Neural cell (in vitro differentiated cells): Measurements from ENCODE around the gene PEX6. TPM values are rescaled to one million over a fixed set of nuclear protein-coding genes. Genes with fewer than 3 reads are reported as not detected.

ENCODE experiments used
- H2AFZ ChIP-seq: fragments of 200-600, 300-800 bp; sonication (generic), shearing (Covaris generic); 2 replicates; pipeline ENCODE4 v1.6.0; 2014; ENCODE audit warnings: low read depth, mild to moderate bottlenecking, antibody characterized with exemption, low read length, moderate library complexity
- H3F3A ChIP-seq: fragments of 200-600 bp; shearing (Covaris generic); 2 replicates; pipeline ENCODE4 v1.6.1; 2016; ENCODE audit warnings: mild to moderate bottlenecking, moderate library complexity, mixed read lengths, antibody characterized with exemption, low read length; ENCODE audit not compliant: insufficient read depth, poor library complexity, severe bottlenecking
- H3K27ac ChIP-seq: fragments of 200-600, 300-800 bp; sonication (generic), shearing (Covaris generic); 2 replicates; pipeline ENCODE4 v1.5.1; 2014; ENCODE audit warnings: mild to moderate bottlenecking, low read length, moderate library complexity
- H3K27me3 ChIP-seq: fragments of 300-800, 200-600 bp; sonication (generic), shearing (Covaris generic); 2 replicates; pipeline ENCODE4 v1.6.0; 2014; ENCODE audit warnings: mild to moderate bottlenecking, low read depth, low read length, moderate library complexity; ENCODE audit not compliant: insufficient read depth
- H3K36me3 ChIP-seq: fragments of 300-800, 200-600 bp; sonication (generic), shearing (Covaris generic); 2 replicates; pipeline ENCODE4 v1.5.1; 2014; ENCODE audit warnings: mild to moderate bottlenecking, antibody characterized with exemption, low read length, moderate library complexity; ENCODE audit not compliant: insufficient read depth
- H3K4me2 ChIP-seq: fragments of 300-800, 200-600 bp; sonication (generic), shearing (Covaris generic); 2 replicates; pipeline ENCODE4 v1.6.0; 2014; ENCODE audit warnings: mild to moderate bottlenecking, low read length
- H3K4me3 ChIP-seq: fragments of 300-800, 200-600 bp; sonication (generic), shearing (Covaris generic); 2 replicates; pipeline ENCODE4 v1.5.1; 2014; ENCODE audit warnings: mild to moderate bottlenecking, low read length, moderate library complexity
- H3K79me2 ChIP-seq: fragments of 200-600 bp; shearing (Covaris generic); replicated peaks from 2 replicates; pipeline ENCODE4 v1.6.0; 2014; ENCODE audit warnings: mild to moderate bottlenecking, low read length, moderate library complexity; ENCODE audit not compliant: insufficient read depth
- H3K9ac ChIP-seq: fragments of 300-800, 200-600 bp; sonication (generic), shearing (Covaris generic); 2 replicates; pipeline ENCODE4 v1.6.1; 2016; ENCODE audit warnings: mild to moderate bottlenecking, low read length, mixed read lengths
- H3K9me2 ChIP-seq: fragments of 200-600 bp; shearing (Covaris generic); 2 replicates; pipeline ENCODE4 v1.6.1; 2016; ENCODE audit warnings: mild to moderate bottlenecking, low read length, mixed read lengths; ENCODE audit not compliant: insufficient read depth
- H3K9me3 ChIP-seq: fragments of 200-600, 300-800 bp; sonication (generic), shearing (Covaris generic); 2 replicates; pipeline ENCODE4 v1.6.1; 2016; ENCODE audit warnings: mild to moderate bottlenecking, mixed run types, low read length, moderate library complexity, mixed read lengths
- H4K20me1 ChIP-seq: fragments of 200-600 bp; shearing (Covaris generic); 2 replicates; pipeline ENCODE4 v1.6.1; 2016; ENCODE audit warnings: mild to moderate bottlenecking, mixed run types; ENCODE audit not compliant: insufficient read depth
- EP300 ChIP-seq: fragments of 450-650 bp; conservative IDR thresholded peaks from 2 replicates; pipeline ENCODE4 v1.6.1; 2014; ENCODE audit warnings: antibody characterized with exemption, mild to moderate bottlenecking, moderate library complexity; ENCODE audit not compliant: poor library complexity, severe bottlenecking
- EZH2 ChIP-seq: fragments of 200-600, 300-800 bp; shearing (Covaris generic), sonication (generic); IDR thresholded peaks from 2 replicates; pipeline ENCODE4 v1.6.1; 2014; ENCODE audit warnings: antibody characterized with exemption, low read length, borderline replicate concordance, mild to moderate bottlenecking; ENCODE audit not compliant: insufficient read depth, poor library complexity, severe bottlenecking
- MXI1 ChIP-seq: fragments of 450-650 bp; conservative IDR thresholded peaks from 2 replicates; pipeline ENCODE4 v1.6.1; 2014; ENCODE audit warnings: antibody characterized with exemption, mild to moderate bottlenecking; ENCODE audit not compliant: poor library complexity, severe bottlenecking
- POLR2AphosphoS5 ChIP-seq: IDR thresholded peaks from 2 replicates; pipeline ENCODE4 v1.6.1; 2012
- RAD21 ChIP-seq: fragments of 450-650 bp; conservative IDR thresholded peaks from 2 replicates; pipeline ENCODE4 v1.6.1; 2014; ENCODE audit warnings: antibody characterized with exemption, mild to moderate bottlenecking, moderate library complexity
- SMC3 ChIP-seq: fragments of 450-650 bp; conservative IDR thresholded peaks from 2 replicates; pipeline ENCODE4 v1.6.1; 2014; ENCODE audit warnings: antibody characterized with exemption, mild to moderate bottlenecking, moderate library complexity; ENCODE audit not compliant: poor library complexity
- TAF1 ChIP-seq: IDR thresholded peaks from 2 replicates; pipeline ENCODE4 v1.6.1; 2012; ENCODE audit warnings: low read depth
- polyA plus RNA-seq: library from polyadenylated mRNA; depleted of rRNA; stranded (reverse); fragments of >200 nt; gene quantifications from 2 replicates; pipeline ENCODE4 v1.2.3, GENCODE V29; 2014
- TF ChIP-seq, protein P1 (sequence below): IDR thresholded peaks from 2 replicates; pipeline ENCODE4 v1.6.1; 2012; ENCODE audit warnings: borderline replicate concordance
- TF ChIP-seq, protein P2 (sequence below): fragments of 450-650 bp; IDR thresholded peaks from 2 replicates; pipeline ENCODE4 v1.5.1; 2014; ENCODE audit warnings: antibody characterized with exemption, mild to moderate bottlenecking, moderate library complexity; ENCODE audit not compliant: poor library complexity, severe bottlenecking

Gene PEX6
- polyA plus RNA-seq, 1 donor from 2014 or later = 20.4 TPM

DNA sequence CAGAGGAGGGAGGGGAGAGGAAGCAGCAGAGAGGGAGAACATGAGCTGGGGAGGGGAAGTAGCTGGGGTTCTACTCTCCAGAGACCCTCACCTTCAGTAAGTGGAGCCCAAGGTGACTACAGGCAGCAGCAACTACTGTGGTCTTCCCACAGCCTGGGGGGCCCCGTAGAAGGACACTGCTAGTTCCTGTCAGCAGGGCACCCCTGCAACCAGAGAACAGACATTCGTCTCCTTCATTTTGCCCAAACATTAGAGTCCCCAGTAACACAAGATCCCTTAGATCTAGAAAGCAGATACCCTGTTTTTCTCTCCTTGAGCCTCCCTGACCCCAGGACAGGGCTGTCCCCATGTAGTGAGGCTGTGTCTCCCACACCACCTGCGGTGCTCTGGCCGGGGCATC, 10.2 kb downstream of the PEX6 start:
- H2AFZ ChIP-seq = no peak overlapping the region
- TF ChIP-seq, protein P1, sequence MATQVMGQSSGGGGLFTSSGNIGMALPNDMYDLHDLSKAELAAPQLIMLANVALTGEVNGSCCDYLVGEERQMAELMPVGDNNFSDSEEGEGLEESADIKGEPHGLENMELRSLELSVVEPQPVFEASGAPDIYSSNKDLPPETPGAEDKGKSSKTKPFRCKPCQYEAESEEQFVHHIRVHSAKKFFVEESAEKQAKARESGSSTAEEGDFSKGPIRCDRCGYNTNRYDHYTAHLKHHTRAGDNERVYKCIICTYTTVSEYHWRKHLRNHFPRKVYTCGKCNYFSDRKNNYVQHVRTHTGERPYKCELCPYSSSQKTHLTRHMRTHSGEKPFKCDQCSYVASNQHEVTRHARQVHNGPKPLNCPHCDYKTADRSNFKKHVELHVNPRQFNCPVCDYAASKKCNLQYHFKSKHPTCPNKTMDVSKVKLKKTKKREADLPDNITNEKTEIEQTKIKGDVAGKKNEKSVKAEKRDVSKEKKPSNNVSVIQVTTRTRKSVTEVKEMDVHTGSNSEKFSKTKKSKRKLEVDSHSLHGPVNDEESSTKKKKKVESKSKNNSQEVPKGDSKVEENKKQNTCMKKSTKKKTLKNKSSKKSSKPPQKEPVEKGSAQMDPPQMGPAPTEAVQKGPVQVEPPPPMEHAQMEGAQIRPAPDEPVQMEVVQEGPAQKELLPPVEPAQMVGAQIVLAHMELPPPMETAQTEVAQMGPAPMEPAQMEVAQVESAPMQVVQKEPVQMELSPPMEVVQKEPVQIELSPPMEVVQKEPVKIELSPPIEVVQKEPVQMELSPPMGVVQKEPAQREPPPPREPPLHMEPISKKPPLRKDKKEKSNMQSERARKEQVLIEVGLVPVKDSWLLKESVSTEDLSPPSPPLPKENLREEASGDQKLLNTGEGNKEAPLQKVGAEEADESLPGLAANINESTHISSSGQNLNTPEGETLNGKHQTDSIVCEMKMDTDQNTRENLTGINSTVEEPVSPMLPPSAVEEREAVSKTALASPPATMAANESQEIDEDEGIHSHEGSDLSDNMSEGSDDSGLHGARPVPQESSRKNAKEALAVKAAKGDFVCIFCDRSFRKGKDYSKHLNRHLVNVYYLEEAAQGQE = no peak
- TF ChIP-seq TAF1 (no peak), EP300 (no peak), RAD21 (no peak), EZH2 (no peak), POLR2AphosphoS5 (no peak), MXI1 (no peak), SMC3 (no peak)
- TF ChIP-seq, protein P2, sequence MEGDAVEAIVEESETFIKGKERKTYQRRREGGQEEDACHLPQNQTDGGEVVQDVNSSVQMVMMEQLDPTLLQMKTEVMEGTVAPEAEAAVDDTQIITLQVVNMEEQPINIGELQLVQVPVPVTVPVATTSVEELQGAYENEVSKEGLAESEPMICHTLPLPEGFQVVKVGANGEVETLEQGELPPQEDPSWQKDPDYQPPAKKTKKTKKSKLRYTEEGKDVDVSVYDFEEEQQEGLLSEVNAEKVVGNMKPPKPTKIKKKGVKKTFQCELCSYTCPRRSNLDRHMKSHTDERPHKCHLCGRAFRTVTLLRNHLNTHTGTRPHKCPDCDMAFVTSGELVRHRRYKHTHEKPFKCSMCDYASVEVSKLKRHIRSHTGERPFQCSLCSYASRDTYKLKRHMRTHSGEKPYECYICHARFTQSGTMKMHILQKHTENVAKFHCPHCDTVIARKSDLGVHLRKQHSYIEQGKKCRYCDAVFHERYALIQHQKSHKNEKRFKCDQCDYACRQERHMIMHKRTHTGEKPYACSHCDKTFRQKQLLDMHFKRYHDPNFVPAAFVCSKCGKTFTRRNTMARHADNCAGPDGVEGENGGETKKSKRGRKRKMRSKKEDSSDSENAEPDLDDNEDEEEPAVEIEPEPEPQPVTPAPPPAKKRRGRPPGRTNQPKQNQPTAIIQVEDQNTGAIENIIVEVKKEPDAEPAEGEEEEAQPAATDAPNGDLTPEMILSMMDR = no peak
- H3K27ac ChIP-seq = no peak overlapping the region
- no peak overlapping the region for H3K9ac ChIP-seq
- no peaks in the 10 kb centered on the region for H3K36me3 ChIP-seq
- no peaks in the 10 kb centered on the region for H3K9me3 ChIP-seq
- no peaks in the 10 kb centered on the region for H3K27me3 ChIP-seq
- no peak overlapping the region for H3K4me2 ChIP-seq
- no peaks in the 10 kb centered on the region for H4K20me1 ChIP-seq
- H3F3A ChIP-seq = no peaks in the 10 kb centered on the region
- H3K79me2 ChIP-seq = no peaks in the 10 kb centered on the region
- H3K4me3 ChIP-seq = no peak overlapping the region
- H3K9me2 ChIP-seq = no peaks in the 10 kb centered on the region

DNA sequence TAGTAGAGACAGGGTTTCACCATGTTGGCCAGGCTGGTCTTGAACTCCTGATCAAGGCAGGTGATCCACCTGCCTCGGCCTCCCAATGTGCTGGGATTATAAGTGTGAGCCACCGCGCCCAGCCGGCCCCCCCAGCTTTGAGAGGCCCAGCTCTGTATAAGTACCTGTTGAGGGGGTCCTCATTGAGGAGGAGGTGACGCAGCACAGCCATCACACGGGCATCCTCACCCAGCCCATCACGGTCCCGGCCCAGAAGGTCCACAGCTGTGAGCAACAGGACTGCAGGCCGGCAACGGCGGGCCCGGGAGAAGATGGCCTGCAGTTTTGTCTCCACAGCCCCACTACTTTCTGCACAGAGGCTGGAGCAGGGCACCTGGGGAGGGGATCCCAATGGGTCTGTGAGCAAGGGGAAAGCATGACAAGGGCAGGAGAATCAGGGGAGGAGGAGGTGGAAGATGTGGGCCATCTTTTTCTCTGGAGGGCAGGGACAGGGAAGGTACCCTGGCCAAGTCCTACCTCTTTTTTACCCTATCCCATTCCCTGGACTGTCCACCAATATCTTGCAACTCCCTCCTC, 10.8 kb downstream of the PEX6 start:
- Histone ChIP-seq H2AFZ (no peak overlapping the region), H3K36me3 (no peaks in the 10 kb centered on the region), H3K27me3 (no peaks in the 10 kb centered on the region), H3K79me2 (no peaks in the 10 kb centered on the region), H3K9ac (no peak overlapping the region), H4K20me1 (no peaks in the 10 kb centered on the region), H3K4me2 (no peak overlapping the region), H3K27ac (no peak overlapping the region), H3K9me3 (no peaks in the 10 kb centered on the region), H3K4me3 (no peak overlapping the region), H3F3A (no peaks in the 10 kb centered on the region), H3K9me2 (no peaks in the 10 kb centered on the region)
- TF ChIP-seq RAD21 (no peak), SMC3 (no peak)

DNA sequence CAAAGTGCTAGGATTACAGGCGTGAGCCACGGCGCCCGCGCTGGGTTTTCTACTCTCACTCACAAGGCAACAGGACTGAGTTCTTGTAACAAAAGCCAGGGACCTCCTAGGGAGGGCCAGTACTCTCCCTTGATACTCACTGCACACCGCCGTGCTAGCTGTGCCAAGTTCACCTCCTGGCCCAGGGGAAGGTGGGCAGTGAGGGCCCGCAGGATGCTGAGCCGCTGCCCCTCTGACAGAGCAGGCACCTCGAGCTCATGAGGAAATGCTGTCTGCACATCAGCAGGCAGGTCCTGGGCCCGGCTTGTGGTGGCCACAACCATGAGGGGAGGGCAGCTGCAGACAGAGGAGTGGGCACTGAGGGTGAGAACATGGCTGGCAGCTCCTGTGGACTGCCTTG, 11.8 kb downstream of the PEX6 start:
- Histone ChIP-seq H3K9ac (no peak overlapping the region), H3K4me2 (no peak overlapping the region), H4K20me1 (no peaks in the 10 kb centered on the region), H3K36me3 (no peaks in the 10 kb centered on the region), H3K27ac (no peak overlapping the region), H3K4me3 (no peak overlapping the region), H2AFZ (no peak overlapping the region), H3K9me2 (no peaks in the 10 kb centered on the region), H3K27me3 (peaks cover under 1% of the 10 kb centered on the region), H3K79me2 (no peaks in the 10 kb centered on the region), H3K9me3 (no peaks in the 10 kb centered on the region), H3F3A (no peaks in the 10 kb centered on the region)
- TF ChIP-seq MXI1 (no peak), RAD21 (no peak), TAF1 (no peak), EP300 (no peak), SMC3 (no peak), POLR2AphosphoS5 (no peak), EZH2 (no peak)
- TF ChIP-seq, protein P1 = no peak
- TF ChIP-seq, protein P2 = no peak
